ENCODE results near the gene CRISPLD2.
A peak's percentile ranks its signal among the peaks of the same experiment; 100 is the strongest.

The CRISPLD2 gene

DNA sequence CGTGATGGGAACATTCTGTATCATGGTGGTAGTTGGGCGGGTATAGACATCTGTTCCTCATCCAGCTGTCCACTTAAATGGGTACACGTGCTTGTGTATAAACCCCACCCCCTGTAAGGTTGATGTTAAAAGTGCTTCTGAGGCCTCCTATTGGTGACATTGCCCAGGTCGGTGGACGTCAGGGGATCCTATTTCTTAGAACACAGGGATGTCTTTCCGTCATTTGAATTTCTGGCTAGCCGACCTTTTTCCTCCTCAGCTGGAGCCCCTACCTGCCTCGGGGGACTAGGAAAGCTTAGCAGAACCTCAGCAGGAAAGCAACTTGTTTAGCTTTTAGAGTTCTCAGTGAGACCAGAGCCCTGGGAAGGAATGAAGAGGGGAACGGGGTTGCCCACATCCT lies 16.6 kb upstream of the CRISPLD2 start:
- DNase-seq, result no peak

GRCh38 chr16:84804326-84804725 lies 15.5 kb upstream of the CRISPLD2 start:
- DNase-seq, result no peak

DNA sequence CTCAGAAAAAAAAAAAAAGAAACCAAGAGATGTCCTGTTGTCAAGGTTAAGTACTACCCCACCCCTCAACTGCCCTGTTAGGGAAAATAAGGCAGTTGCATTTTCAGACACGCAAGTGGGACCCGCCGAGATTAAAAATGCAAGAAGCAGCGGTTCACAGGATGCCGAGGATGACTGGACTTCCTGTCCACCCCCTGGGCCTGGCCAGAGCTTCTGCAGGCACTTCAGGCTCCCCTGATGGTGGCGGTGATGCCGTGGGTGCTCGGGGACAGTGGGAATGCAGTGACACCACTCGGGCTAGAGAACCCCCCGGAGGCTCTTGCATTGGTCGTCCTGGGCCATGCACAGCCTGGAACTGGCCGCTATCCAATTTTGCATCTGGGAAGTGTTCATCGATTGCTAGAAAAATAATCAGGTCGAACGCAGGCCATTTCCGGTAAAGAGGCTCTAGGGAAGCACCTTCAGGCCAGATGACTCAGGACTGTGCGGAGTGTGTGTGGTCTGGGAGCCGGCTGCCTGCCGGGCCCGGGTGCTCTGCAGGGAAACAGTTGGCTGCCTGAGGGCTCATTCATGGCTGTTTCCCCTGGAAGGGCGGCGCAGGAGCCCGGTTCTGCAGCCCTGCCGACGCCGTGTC lies 13.4 kb upstream of the CRISPLD2 start:
- DNase-seq, result peak; percentile 25

DNA sequence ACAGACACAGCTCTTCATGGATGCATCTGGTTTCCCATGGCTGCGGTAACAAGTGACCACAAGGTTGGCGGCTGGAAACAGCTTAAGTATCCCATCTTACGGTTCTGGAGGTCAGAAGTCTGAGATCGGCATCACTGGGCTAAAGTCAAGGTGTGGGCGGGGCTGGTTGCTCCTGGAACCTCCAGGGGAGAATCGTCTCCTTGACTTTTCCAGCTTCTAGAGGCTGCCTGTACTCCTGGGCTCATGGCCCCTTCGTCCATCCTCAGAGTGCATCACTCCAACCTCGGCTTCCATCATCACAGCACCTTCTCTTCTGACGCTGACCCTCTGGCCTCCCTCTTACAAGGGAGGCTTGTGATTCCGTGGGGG lies 12.9 kb upstream of the CRISPLD2 start:
- DNase-seq, result no peak

DNA sequence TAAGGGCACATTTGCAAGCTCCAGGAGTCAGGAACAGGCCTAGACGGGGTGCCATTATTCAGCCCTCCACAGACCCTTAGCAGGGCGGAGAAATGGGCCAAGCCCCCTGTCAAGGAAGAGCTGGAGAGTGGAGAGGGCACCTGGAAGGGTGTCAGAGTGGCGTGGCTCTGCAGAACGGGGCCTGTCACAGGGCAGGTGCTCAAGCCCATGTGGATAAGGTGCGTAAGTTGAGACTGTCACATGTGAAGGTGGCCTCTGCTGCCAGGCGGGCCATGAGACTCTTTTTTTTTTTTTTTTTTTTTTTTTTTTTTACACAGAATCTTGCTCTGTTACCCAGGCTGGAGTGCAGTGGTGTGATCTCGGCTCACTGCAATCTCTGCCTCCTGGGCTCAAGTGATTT lies 12.0 kb upstream of the CRISPLD2 start:
- no peak for DNase-seq

DNA sequence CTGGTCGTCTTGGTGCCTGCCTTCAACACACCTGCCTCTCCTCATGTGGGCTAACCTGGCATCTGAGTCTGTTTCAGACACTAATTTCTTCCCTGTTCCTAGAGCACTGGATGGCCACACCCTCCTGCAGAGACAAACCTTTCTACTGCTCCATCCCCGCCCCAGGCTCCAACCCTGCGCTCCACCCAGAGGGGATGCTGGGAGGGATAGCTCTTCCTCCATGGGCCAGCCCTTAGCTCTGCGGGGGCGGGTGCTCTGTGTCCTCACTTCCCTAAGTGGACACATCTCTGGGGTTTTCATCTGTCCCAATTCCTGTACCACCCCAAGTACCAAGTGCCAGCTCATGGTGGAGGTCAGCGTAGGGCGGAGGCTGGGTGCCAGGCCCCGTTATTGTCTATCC lies 11.0 kb upstream of the CRISPLD2 start:
- no peak for DNase-seq

DNA sequence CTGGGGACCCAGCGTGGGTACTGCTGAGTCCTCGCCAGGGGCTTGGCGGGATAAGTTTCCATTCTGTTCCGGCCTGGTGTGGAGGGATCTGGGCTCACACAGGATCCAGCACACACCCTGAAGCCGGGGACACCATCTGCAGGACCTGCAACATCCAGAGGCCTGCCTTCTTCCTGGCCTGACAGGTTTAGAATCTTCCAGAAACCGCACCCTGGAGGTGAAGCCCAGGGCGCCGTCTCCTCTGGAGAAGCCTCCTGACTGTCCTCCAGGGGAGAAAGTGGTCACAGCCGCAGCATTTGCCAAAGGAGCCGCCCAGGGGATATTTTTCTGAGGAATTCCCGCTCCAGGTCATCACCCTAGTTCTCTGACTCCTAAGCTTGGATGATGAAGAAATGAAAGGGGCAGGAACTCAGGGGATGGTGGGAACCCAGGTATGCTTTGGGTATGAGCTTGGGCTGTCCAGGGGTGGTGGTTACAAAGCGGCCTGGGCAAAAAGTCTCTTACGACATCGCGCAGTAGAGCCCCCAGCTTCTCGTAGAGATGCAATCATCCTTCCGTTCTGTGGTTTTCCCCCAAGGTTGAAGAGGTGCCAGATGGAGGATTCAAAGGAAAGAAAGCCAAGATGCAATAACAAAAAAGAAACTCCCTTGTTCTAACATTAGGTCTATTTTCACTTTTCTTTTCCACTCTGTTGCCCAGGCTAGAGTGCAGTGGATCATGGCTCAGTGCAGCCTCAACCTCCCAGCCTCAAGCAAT lies 9.1 kb upstream of the CRISPLD2 start:
- DNase-seq, result peak; percentile 41

GRCh38 chr16:84811529-84811928 lies 8.3 kb upstream of the CRISPLD2 start:
- DNase-seq, result no peak

DNA sequence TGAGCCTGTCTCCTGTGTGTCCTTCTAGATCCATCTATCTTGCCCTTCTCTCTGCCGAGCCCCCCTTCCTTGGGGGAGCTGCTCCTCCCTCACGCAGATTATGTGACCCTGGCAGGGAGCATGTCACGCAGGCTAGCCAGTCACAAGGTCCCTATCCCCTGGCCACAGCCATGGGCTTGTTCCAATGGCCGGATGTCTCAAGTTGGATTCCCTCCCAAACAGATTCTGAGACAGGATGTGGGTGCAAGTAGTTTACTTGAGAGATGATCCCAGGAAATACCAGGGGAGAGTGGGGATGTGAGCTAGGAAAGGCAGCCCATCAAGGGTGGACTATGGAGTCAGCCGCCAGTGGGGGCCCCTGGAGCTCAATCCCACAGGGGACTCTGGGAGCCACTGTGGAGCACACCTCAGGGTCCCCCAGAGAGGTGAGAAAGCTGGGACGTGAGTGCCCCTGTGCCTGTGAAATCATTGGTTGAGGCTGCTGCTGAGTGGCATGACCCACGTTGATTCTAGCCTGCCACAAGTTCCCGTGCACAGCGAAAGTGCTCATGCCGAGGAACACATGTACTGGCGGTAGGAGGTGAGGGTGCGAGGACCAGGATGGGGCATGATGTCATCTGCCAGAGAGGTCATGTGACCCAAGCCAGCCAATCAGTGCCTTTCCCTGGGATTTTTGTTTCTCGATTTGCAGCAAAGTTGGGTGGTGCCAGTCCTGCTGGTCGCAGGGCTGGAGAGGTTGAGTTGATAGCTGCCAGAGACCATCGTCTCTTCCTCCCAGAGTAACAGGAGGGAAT lies 6.4 kb upstream of the CRISPLD2 start:
- DNase-seq, result no peak

- no peak for DNase-seq
Observed at GRCh38 chr16:84815462-84815861, 4.3 kb upstream of the CRISPLD2 start.

GRCh38 chr16:84816023-84816422 lies 3.8 kb upstream of the CRISPLD2 start:
- DNase-seq, result no peak

DNA sequence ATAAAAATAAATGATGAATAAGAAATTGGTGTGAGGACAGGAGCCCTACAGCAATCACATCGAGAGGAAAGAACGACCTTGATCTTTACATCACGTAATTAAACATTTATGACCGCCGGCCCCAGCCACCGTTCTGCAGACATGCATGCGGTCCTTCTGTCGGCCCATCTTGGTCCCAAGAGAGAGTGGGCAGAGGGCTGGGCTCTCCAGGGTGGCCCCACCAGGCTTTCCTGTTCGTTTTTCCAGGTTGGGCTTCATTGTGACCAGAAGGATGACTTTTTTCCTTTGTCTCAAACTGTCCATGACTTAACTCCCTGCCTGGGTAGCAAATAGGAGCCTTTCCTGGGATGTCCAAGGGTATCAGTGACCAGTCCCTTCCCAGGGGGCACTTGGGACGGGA lies 3.3 kb upstream of the CRISPLD2 start:
- no peak for DNase-seq

GRCh38 chr16:84817206-84817605 lies 2.6 kb upstream of the CRISPLD2 start:
- DNase-seq, result no peak

- no peak for DNase-seq
Observed at GRCh38 chr16:84817613-84818012, 2.2 kb upstream of the CRISPLD2 start.

GRCh38 chr16:84818133-84818532 lies 1.7 kb upstream of the CRISPLD2 start:
- no peak for DNase-seq

GRCh38 chr16:84818989-84819643 lies 669 bp upstream of the CRISPLD2 start:
- DNase-seq, result no peak

DNA sequence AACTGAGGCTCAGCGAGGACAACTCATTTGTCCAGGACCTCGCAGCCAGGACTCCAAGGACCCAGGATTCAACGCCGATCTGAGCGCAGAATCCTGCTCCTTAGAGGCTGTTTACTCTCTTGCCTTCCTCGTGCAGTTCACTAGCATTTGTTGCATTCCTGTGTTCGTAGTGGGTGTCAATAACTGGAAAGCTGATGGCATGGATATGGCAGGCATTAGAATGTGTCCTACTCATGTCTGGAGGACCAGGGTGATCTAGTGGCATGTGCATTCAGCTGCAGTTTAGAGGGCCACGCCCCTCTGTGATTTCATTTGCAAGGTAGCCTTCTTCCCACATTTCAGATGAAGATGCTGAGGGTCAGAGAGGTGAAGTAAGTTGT lies 510 bp downstream of the CRISPLD2 start:
- no peak for DNase-seq

GRCh38 chr16:84820771-84821170 lies 986 bp downstream of the CRISPLD2 start:
- no peak for DNase-seq

DNA sequence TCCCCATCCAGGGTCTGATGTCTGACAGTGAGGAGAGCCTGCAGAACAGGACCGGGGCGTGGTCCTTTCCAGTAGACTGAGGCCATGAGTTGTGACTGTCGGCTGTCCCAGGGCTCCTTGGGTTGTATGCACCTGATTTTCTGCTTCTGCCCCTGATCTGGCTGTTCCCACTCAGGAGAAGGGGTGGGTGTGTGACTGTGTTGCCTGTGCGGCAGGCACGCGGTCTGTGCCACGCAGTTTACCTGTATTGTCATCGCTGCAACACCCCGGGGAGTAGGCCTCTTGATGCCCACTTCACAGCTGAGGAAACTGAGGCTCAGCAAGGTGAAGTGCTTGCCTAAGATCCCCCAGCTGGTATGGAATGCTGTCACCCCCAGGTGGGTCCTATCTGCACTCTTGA lies 1.4 kb downstream of the CRISPLD2 start:
- no peak for DNase-seq

DNA sequence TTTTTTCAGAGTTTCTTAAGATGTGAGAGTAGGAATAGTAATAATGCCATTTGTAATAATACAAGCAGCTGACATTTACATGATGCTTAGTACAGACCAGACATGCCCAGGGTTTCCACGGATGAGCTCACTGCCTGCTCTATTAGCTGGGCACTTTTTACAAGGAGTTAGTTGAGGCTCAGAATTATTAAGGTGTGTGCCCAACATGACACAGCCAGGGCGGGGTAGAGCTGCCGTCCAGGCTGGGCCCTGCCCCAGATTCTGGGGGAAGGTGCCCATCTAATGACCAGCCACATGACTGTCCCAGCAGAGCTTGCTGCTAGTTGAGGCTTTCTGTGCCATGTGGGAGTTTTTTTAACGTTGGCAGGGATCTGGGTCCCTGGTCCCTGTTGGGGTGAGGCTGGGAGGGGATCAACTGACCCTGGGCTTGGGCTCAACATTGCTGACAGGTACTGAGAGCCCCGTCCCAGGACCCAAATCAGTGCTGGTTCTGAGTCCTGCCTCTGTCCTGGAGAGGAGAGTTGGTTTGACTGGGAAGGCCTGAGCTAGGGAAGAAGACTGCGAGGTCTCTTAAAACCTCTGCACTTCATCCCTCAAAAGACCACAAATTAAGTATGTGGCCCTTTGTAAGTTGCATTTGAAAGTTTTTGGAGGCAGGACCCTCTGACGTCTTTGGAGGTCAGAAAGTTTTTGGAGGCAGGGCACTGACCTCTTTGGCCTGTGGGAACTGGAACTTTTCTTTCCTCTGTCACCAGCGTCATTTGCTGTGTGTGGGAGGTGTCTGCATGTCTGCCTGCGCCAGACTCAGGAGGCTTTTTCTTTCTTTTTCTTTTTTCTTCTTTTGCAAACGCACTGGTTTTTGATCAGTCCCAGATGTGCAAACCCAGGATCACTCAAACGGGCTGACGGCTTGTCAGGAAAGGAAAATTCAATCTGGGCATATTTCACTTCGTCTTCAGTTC lies 2.2 kb downstream of the CRISPLD2 start:
- no peak for DNase-seq

GRCh38 chr16:84822990-84823389 lies 3.2 kb downstream of the CRISPLD2 start:
- DNase-seq, result no peak

GRCh38 chr16:84823484-84823883 lies 3.7 kb downstream of the CRISPLD2 start:
- DNase-seq, result no peak
